T-helper 2 cell (primary cell): Measurements from ENCODE around the gene SH3PXD2A.
"Not testable (repeated sequence)": the region's sequence is repeated elsewhere in the genome, so short reads cannot be mapped to it uniquely, and the experiment has no call there.

Experiments used
- DNase-seq, 5 experiments: peaks; one replicate each; pipeline versions ENCODE4 v3.0.0 to v3.0.0-alpha.2; 2012 to 2022

Gene SH3PXD2A

DNA sequence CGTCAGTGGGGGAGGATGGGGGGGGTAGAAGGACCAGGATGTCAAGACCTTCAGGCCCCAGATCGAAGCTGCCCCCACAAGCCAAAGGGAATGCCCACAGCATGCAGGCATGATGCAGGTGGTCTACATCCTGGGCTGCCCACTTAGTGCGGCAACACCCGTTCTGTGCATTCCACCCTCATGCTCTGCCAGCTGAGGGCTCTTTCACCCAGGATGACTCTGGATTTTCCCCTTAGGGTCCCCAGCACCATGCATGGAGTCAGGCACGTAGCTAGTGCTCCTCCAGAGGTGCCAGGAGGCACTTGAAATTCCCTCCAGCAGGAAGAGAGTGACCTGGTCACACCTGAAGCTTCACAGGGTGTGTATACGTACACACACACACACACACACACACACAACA is 66.2 kb downstream of the SH3PXD2A start:
- no peak for DNase-seq

DNA sequence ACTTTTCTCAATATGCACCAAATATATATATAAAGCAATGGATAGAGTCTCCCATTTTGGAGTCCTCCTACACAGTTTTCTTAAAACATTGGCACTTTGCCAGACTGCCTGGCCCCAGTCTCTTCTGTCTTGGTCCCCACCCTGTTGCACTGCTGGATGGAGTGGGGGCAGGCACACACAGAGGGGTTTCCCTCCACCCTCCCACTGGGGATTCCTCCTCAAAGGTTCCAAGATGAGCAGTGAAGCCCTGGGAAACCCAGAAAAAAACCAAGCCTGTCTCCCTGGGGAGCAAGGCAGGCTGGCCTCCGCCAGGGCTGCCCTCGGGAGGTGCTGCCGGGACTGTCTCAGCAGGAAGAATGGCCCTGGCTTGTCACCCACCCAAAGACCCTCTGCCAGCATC is 68.0 kb downstream of the SH3PXD2A start:
- DNase-seq, result no peak

DNA sequence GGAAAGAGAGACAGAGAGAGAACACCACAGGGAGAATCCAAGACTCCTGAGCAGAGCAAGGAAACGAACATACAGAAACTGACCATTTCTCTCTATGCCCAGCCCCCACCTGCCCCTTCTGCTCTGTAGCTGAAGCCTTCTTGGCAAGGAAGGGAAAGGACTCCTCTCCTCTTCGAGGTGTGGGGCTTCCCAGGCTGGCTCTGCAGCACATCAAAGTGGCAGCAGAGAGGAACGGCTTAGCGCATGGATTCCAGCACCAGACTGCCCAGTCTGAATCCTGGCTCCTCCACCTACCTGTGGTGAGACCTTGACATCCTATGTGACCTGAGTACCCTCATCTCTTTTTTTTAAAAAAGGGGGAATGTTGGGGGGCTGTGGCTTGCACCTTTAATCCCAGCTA is 69.4 kb downstream of the SH3PXD2A start:
- no peak for DNase-seq

DNA sequence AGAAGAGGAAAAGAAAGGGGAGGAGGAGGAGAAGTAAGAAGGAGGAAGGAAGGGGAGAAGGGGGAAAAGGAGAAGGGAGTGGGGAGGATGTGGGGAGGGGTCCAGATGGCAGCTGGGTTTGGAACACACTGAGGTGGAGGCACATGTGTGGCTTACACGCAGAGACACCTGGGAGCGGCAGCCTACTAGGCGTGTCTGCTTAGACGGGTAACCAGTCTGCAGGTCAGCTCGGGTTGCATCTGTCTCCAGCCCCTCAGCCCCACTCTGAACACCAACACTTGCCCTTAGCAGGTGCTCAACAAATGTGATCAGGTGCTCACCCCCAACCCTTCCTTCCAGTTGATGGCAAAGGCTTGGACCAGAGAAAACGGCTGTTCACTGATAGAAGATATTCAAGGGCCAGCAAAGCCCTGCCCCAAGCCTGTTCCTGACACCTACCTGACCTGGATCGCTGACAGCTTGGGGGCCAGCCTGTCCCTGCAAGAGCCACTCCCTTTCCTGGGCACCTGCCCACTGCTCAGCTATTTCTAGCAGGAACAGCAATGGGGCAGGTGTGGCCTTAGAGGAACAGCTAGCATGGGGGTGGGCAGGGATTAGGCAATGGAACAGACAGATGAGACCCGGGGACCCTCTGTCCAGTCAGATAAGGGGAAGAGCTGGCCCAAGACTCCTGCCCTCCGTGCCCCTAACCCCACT is 70.5 kb downstream of the SH3PXD2A start:
- DNase-seq, result no peak

DNA sequence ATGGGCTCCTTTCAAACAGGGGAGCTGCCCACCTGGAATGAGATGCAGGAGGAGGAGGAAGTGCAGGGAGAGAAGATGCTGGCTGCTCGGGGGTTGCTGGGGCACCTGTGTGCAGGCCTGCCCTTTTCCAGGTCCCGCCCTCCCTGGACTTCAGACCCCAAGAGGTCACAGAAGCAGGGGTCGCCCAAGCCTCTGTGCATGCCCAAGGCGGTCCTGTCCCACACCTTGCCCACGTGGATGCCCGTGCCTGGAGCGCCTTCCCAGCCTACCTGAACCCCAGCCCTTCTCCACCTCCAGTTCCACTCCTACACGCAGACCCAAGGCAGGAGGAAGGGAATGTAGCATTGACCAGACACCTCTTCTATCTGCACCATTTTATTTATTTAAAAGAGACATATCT is 71.3 kb downstream of the SH3PXD2A start:
- no peak for DNase-seq

DNA sequence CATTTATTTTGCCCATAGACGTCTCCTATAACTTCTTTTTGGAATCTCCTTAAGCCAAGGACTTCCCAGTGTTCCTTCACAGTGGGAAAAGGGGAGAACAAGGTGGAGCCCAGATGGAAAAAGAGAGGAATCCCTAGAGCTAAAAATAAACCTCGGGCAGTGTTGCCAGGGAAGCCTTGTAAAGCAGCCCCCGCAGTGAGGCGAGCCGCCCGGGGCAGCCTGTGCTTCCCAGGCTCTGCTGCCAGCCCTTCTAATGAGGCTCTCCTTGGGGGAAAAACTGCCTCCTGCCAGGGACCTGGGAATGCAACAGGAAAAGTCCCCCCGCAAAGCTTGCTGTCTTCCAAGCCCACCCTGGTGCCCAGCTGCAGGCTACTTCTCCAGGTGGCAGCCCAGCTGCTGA is 71.7 kb downstream of the SH3PXD2A start:
- DNase-seq, result no peak

DNA sequence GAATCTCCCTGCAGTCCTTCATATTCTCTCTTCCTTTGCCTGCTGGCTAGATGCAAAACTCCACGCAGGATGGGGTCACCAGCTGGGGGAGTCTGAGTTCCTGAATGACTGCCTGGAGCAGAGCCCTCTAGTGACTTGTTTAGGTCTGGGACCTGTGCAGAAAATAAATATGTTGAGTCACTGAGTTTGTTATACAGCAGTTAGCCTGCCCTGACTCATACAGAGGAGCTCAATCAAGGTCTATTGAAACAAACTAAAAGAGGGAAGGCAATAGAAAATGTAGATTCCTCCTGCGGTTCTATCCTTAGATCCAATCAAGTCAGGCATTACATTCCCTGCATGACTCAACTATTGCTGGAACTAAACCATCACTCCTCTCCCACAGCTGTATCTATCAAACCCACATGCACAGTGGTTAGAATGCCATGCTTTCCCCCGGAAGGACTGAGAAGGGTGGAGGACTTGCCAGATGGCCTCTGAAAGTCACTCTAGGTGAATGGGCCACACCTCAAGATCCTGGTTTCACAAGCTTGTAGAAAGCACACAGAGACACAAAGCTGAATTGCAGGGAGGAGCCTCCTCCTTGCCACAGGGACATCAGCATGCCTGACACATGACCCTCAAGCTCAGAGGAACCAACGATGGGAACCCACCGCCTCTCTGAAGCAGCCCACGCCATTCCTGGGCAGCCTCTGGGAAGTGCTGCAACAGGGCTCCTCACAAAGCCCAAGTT is 73.9 kb downstream of the SH3PXD2A start:
- peak in 1 of 5 experiments; percentile 50 for DNase-seq

DNA sequence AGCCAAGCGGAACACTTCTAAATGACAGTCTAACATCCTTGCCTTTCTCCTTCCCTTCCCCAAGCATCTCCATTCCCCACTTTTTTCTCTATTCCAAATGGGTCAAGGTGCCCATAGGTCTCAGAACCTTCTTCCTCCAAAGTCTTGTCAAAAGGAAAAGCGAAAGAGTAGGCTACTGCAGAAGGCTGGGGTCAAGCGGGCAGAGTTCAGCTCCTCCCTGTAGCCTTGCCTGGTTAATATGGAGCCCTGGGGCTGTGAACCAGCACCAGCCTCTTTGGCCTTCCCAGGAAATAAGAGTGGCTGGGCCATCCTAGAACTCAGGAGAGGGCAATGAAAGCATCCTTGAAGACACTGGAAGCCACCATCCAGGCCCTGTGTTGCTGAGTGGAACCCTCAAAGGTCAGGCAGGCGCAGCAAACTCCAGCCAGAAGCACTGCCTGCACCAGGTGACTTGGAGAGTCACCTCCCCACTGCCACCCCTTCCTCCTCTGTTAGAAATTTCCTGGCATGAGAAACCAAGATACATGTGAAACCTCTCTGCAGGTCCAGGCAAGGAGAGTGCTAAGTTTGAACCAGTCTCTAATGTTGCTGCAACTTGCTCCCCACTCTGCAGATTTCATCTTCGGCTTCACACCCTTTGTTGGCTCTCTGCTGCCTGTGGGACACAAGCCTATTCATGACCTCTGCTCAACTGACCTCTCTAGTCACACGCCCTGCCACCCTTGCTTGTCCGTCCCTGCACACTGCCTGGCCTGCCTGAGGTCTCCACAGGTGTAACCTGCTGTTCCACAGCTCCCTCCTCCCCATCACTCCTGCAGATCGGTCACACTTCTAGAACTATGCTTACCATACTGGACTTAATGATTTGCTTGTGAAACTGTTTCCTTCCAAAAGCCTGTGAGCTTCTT is 74.9 kb downstream of the SH3PXD2A start:
- no peak for DNase-seq

DNA sequence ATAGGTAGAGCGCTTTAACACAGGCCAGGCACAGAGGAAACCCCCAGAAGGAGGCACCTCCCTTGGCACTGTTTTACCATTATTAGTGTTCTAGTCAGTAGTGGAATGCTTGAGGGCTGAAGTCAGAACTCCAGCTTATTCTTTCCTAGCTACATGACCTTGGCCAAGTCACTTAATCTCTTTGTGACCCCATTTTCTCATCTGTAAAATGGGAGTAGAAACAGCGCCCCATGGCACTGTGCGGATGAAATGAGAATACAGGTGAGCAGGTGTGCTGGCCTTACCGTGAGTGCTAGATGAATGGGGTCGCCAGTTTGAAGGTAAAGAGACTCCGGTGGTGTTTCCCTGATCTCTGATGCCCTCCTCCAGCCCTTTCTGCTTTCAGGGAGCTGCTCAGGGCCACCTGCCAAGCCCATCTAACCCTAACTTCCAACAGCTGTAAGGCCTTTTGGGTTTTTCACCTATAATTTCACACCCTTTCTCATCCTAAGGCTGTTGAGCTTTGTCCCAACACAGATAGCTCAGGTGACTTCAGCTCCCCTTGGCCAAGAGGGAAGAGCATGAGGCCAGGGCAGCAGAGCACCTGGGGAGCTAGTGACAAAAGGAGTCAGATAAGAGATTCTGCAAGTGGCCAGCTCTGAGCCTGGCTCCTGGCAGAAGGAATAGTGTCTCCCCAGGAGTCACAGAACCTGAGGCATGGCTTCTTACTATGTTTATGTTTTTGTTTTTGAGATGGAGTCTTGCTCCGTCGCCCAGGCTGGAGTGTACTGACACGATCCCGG is 76.8 kb downstream of the SH3PXD2A start:
- no peak for DNase-seq

DNA sequence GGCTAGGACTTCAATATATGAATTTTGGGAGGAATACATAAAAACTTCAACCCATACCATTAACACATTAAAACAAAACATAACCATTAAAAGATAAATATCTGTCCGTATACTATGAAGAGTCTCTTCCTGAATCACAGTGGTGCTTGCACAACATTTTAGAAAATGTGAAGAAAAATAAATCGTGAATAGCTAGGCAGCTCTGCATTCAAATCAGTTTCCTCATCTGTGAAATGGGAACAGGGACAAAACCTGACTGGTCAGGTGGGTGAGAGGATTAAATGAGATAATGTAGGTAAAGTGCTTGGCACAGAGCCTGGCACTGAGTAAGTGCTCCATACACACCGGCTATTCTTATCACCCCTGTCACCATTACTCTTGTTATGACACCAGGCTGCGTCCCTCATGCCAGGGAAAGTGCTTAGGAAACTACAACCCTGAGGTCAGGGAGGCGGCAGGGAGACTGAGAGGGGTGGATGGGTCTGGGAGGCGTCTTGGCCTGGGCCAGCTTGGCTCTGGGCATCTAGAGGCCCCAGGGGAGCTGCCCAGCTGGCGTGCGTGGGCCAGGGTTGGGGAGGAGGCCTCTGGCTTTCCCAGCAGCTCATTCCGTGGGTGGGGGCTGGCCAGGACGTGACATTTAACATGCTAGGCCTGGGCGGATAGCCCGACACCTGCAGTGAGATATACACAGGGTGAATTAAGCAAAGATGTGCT is 78.3 kb downstream of the SH3PXD2A start:
- no peak for DNase-seq

DNA sequence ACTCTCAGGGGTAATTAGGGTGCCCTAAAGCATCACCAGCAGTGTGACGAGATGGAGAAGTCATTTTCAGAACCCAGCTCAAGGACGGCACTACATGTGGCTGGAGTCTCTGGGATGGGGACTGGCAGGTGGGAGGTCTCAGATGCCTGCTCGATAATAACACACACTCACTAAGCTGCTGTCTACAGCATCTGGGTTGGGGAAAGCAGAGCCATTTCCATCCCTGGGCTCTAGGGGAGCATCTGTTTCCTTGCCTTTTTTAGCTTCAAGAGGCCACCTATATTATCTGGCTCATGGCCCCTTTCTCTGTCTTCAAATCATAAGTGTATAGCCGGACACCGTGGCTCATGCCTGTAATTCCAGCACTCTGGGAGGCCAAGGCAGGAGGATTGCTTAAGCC is 79.6 kb downstream of the SH3PXD2A start:
- DNase-seq, result no peak

DNA sequence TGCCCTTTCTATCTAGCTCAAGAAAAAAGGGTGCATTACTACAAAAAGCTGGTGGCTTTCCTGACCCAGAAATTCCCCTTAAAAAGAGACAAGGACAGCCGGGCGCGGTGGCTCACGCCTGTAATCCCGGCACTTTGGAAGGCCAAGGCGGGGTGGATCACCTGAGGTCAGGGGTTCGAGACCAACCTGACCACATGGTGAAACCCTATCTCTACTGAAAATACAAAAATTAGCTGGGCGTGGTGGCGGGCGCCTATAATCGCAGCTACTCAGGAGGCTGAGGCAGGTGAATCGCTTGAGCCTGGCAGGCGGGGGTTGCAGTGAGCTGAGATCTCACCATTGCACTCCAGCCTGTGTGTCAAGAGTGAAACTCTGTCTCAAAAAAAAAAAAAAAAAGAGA is 82.5 kb downstream of the SH3PXD2A start:
- not testable (repeated sequence) for DNase-seq

DNA sequence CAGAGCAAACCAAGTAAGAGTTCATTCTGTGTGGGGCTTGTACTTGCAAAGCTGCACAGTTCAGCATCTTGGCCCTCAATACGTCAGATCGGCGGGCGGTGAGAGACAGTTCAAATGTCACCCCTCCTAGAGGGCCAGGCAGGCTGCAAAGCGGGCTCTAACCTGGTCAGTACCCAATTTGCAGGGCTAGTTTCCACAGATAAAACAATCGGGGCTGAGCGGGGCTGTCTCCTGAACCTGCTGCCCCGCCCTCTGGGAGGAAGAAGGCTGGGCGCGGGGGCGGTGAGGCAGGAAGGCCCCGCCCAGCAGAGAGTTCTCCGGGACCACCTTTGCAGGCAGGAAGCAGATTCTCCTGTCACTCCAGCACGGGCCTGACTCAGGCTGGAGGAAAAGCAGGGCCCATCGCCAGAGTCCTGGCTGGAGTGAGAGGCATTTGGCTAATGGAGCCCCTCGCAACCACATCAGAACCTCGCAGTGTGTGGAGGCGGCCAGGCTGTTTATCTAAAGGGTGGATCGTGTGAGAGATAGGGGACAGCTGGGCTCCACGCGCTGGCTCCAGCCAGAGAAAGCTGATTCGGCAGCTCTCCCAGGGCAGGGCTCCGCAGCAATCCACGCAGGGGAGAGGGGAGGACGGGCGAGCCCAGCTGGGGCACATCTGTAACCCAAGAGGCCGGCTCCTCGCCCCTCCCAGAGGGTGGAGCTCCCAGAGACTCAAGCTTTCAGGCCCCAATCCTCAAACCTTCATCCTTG is 83.1 kb downstream of the SH3PXD2A start:
- peak; percentile 16 to 85 (median 49) for DNase-seq

DNA sequence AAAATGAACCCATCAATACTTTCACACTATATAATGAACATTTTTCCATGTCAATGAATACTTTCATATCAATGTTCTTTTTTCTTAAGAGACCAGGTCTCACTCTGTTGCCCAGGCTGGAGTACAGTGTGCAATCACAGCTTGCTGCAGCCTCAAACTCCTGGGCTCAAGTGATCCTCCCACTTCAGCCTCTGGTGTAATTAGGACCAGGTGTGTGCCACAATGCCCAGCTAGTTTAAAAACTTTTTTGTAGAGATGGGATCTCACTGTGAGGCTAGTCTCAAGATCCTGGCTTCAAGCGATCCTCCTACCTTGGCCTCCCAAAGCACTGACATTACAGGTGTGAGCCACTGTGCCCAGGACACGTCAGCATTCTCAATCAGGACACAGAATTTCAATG is 85.2 kb downstream of the SH3PXD2A start:
- DNase-seq, result no peak

DNA sequence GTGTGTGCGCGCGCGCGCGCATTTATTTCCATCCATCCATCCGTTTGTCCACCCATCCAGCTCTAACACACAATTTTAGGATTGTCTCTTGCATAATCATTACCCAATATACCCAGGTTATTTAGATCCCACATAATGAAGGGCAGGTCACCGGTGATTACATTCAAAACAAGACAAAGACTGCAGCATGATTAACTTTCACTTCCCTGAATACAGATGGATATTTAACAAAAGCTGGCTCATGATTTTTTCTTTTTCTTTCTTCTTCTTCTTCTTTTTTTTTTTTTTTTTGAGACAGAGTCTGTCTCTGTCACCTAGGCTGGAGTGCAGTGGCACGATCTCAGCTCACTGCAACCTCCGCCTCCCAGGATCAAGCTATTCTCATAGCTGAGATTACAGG is 86.2 kb downstream of the SH3PXD2A start:
- DNase-seq, result no peak

DNA sequence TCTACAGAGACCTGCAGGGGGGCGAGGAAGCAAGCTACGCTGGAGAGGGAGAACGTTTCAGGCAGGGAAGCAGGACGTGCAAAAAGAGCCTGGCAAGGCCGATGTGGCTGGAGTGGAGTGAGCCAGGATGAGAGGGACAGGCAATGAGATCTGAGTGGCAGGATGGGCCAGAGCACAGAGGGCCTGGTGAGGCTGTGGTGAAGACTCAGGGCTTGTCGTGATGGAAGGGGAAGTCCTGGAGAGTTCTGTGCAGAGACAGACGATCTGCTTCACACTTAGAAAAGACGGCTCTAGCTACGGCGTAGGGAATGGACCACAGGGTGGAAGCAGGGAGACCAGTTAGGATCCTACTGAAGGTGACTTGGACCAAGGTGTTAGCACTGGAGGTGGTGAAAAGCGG is 87.0 kb downstream of the SH3PXD2A start:
- DNase-seq, result no peak

DNA sequence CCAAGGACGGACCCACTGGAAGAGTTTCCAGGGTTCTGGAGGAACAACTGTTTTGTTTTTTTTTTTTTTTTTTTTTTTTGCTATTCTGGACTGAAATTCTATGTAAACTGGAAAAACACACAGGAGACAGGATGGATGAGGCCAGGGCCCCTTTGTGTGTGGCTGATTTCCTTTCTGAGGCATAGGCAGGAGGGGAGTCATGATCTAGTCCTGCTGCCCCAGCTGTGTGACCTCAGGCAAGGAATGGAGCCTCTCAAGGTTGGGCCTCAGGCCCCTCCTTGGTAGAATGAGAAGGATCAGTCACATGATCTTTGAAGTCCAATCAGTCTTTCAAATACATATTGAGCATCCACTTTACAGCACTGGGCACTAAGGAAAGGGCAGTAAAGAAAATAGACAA is 87.6 kb downstream of the SH3PXD2A start:
- no peak for DNase-seq

DNA sequence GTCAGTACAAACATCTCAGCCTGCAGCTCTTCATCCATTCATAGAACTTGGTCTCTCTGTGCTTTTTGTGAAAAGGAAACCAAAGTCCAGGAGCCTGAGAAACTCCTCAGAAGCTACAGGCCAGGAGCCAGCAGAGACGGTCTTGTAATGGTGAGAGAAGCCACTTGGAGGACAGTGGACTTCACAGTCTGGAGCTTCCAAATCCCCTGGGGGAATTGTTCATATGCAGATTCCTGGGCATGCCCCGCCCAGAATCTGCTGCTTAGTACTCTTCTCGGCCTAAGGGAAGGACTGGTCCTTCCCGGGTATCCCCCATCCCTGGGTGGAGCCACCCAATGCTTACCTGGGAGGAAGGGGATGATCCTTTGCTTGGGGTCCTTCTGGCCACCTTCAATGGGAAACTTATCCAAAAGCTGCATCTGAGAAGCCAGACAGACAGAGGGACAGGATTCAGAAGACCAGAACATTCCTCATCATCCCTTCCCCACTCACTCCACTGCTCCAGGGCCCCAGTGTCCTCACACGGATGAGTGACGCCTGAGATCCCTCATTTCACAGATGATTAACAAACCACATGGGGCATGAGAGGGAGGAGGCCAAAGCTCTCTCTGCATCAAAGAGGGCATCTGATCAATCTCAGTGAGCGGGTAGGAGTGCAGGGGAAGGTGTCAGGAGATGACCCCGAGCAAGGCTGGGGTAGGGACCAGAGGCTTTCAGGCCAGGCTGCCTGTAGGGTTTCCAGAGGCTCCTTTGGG is 88.4 kb downstream of the SH3PXD2A start:
- DNase-seq, result no peak

DNA sequence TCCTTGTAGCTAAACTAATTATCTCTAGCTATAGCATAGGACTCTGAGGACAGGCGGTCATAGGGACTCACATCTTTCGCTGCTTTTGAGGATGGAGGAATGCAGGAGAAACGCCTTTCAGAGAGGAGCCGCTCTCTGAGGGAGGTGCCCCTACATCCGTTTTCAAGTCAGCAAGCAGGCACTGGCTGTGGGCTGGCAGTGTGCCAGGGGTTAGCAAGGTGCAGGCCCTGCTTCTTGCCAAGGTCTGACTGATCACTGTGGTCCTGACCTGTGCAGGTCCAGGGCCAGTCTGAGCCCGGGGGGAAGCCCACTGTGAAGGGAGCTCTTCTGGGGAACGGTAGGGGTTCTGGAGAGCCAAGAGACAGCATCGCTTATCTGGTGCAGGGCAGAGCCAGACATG is 89.4 kb downstream of the SH3PXD2A start:
- DNase-seq, result peak; percentile 54 to 90 (median 60)

DNA sequence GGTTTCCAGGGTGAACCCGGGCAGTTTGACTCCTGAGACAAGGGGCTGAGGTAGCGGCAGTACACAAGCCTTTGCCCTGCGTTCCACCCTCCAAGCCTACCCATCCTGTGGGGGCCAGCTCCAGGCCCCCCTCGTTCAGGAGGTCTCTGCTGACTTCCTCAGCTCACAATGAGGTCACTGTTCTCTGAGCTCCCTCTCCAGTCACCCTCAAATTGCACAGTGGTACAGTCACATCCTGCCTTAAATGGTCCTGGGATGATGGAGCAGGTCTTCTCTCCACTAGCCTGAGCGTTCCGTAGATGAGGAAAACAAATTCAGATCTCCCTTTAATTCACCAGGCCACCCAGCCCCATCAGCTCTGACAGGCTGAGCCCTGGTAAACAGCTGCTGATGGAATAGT is 90.2 kb downstream of the SH3PXD2A start:
- peak in 1 of 5 experiments; percentile 54 for DNase-seq
